HUDEP-2 (cell line): Measurements from ENCODE around the gene NTM.
"Not testable (repeated sequence)": the region's sequence is repeated elsewhere in the genome, so short reads cannot be mapped to it uniquely, and the experiment has no call there.

ENCODE experiments used
- DNase-seq, 76 experiments: peaks; one replicate each; lab custom pipeline; 2025; ENCODE audit not compliant: unreplicated experiment in 76 of 76; lab: John Stamatoyannopoulos, UW

The NTM gene

DNA sequence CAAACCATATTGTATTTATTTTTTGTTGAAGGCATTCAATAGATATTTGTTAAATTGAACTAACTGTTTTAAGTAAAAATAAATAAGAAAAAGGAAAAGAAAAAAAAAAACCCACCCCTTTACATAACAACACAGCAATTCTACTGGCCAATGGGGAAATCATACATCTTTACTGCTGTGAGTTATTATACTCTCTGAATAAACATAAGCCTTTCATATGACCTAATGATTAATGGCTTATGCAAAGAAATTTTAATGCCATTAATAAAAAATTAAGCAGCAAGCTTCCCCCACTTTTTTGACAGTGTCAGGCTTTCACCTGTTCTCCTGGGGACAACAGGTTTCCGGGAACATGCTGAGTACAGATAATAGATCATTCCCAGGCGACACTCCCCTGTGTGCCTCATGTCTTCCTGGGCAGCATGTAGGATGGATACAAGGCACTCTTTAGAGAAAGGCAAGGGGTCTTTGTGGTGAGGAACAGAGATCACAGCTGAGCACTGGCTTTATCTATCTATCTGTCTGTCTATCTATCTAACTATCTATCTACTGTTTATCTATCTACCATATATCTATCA is 676.0 kb downstream of the NTM start:
- no peak for DNase-seq

GRCh38 chr11:132047167-132047566 is 676.8 kb downstream of the NTM start:
- no peak for DNase-seq

GRCh38 chr11:132048040-132048439 is 677.6 kb downstream of the NTM start:
- no peak for DNase-seq

GRCh38 chr11:132049205-132049604 is 678.8 kb downstream of the NTM start:
- no peak for DNase-seq

DNA sequence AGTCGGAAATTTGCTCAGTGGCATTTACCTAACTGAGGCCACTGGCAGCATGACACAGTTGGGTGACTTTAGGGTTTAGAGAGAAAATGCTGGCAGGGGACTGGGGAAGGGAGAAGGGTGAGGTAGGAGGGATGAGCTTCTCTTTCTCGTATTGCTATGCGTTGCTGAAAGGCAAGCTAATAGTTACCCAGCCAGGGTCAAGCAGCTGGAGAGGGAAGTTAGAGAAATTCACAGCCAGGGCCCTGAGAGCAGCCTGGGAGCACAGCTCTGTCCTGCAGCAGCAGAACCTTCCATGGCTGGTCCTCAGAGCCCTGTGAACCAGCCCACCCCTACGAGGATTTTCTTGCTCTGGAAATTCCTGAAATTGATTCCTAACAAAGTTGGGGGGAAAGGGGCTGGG is 679.6 kb downstream of the NTM start:
- DNase-seq = no peak

GRCh38 chr11:132050577-132051165 is 680.3 kb downstream of the NTM start:
- DNase-seq = no peak

DNA sequence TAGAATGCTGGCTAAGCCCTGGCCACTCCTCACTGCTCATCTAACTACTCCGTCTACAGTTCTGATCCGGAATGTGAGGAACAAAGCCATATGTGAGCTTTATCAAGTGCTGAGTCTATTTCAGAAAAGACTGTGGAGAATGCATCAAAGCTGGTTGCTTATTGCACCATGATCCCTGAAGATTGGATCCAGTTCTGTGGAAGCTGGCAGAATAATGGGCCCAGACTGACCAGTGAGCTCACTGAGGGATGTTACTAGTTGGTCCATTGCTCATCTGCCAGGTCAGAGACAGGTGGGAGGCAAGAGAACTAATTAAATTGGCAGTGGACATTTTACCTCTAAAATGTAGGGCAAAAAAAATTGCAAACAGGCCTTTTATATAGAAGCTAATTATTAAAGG is 681.3 kb downstream of the NTM start:
- no peak for DNase-seq

GRCh38 chr11:132052342-132052741 is 681.9 kb downstream of the NTM start:
- DNase-seq = no peak

DNA sequence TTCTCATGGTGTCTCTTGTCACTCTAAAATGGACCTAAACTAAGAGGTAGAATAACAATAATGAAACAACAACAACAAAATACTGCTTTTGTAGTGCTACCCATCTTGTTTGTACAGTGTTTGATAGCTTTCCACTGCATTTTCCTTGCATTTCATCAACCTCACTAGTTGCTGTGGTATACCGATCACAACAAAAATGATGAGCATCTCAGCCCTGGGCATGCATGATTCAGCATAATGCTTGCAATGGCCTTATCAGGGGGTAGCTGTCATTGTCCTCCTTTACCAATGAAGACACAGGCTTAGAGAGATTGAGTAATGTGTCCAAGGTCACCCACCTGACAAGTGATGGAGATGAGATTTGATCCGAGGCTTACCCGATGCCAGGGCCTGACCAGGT is 682.5 kb downstream of the NTM start:
- no peak for DNase-seq

DNA sequence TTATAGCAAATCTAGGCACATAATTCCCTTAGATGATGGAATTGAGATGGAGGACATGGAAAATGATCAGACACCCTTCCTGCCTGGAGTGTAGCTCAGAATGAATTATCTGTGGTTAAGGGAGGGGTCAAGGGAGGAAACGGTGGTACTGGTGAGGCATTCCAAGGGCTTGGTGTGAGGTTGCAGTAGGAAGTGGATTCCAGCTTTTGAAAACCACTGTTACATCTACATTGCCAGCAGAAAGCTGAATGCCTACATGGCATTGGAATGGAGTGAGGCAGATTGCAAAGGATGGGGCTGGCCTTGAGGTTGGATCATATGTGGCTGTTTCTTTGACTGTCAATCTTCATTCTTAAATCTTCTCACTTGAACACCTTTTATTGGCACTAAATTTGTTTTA is 684.4 kb downstream of the NTM start:
- DNase-seq = no peak

DNA sequence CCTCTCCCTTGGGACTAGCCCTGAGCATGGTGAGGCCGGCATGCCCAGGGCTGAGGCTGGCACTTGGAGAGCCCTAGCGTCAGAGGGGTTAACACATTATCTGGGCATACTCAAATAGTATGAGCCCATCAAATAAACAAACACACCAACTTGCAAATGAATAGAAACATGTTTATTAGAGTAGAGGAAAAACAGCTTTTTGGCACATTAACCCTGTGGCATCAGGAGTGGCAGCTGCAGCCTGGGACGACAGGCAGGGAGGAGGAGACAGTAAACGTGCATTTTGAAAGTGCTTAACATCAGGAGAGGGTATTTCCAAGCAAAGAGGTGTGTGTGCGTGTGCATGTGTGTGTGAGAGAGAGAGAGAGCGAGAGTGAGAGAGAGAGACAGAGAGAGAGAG is 684.9 kb downstream of the NTM start:
- no peak for DNase-seq

- no peak for DNase-seq
Observed at GRCh38 chr11:132056689-132057088, 686.3 kb downstream of the NTM start.

DNA sequence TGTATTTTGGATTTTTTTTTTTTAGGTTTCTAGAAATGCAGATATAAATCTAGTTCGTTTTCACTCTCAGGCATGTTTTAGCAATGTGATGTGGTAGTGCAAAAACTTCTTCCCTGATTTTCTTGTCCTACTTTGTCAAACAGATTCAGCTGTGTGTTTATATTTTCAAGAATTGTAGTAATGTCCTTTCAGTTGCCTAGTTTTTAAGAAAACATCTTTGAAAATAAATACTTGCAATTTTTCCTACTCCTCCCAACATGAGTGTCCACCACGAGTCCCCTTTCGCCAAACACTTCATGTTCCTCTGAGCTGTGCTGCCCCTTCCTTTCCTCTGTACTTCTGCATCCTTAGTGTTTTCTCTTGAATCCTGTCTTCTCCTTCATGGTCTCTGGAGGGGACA is 686.9 kb downstream of the NTM start:
- no peak for DNase-seq

DNA sequence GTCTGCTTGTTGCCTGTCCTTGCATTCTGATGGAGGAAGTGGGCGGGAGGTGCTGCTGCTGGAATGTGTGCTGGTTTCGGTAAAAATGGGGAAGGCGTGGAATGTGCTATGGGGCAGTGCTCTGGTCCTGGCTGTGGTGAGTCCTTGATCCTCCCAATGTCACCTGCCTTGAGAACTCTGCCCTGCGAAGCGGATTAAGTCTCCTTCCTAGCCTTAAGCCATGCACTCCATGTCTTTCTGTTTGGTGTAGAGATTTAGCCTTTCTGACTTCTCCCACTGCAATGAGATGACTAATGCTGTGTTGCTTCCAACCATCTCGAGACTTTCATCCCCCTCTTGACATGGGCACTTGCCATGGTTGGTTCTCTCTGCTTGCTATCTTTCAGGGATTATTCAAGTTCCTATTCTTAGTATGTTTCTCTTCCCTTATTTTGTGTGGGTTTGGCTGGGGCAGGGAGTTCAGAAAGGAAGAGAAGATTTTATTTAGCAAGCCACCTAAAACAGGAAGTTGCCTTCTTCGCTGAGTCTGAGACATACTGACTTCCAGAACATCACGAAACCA is 687.9 kb downstream of the NTM start:
- DNase-seq = no peak

DNA sequence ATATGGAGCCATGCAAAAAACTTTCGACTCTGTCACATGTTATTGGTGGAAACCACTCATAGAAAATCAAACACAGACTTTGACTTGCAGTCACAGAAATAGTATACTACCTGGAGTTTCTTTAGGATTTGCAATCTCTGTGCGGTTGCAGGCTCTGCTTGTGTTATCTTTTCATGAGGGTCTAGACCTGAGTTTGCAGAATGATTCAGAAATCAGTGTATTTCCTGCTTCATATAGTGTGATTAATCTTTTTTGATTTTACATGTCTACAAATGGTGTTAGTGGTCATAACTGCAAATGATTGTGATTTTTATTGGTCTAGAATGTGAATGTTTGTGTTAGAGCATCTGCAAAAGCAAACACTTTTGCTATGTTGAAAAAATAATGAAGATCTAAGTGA is 690.2 kb downstream of the NTM start:
- no peak for DNase-seq

GRCh38 chr11:132062031-132062430 is 691.6 kb downstream of the NTM start:
- DNase-seq = no peak

DNA sequence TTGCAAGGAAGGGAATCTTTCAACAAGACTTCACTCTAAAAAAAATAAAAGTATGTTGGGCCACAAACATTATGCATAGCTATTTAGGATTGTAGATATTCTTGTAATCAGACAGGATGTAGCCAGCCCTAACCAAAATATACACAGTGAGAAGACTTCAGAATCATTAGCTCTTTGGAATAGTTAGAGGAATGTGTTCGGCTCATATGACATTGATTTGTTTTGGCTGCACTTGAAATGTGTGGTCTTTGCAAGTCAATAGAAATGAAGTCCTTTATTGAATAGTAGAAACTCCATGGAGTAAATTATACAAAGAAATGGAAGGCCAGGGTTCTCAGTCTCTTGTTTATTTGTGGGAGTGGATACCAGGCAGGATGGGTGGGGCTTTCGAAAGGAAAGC is 692.1 kb downstream of the NTM start:
- DNase-seq = no peak

GRCh38 chr11:132064987-132065620 is 694.7 kb downstream of the NTM start:
- DNase-seq = no peak

GRCh38 chr11:132068556-132068955 is 698.1 kb downstream of the NTM start:
- no peak for DNase-seq

DNA sequence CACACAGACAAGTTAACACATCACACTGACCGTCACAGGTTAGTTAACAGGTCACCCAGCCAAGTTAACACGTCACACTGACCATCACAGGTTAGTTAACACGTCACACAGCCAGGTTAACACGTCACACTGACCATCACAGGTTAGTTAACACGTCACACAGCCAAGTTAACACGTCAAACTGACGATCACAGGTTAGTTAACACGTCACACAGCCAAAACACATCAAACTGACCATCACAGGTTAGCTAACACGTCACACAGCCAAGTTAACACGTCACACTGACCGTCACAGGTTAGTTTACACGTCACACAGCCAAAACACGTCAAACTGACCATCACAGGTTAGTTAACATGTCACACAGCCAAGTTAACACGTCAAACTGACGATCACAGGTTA is 699.2 kb downstream of the NTM start:
- not testable (repeated sequence) for DNase-seq

- not testable (repeated sequence) for DNase-seq
Observed at GRCh38 chr11:132070907-132071306, 700.5 kb downstream of the NTM start.
